Tibial artery (tissue), 4 donors: ENCODE data around the gene POLA1.

Experiments
- DNase-seq, 2 donors: peaks; one replicate each; pipeline ENCODE4 v3.0.0-alpha.2; 2019
- H3K27ac ChIP-seq, 2 donors: fragments of 200-600 bp; sonication (generic) in 1 of 2; 1 replicate in 1 of 2; 2 replicates in 1 of 2; pipeline ENCODE4 v1.5.1; 2018 to 2019; ENCODE audit warnings: mild to moderate bottlenecking in 1 of 2
- H3K27me3 ChIP-seq, 2 donors: fragments of 200-600 bp; sonication (generic) in 1 of 2; one replicate each; pipeline versions ENCODE4 v1.5.1 to v1.6.0; 2016 to 2019
- H3K36me3 ChIP-seq, 3 donors: fragments of 200-600 bp; sonication (generic) in 2 of 3; one replicate each; pipeline ENCODE4 v1.5.1; 2016 to 2019; ENCODE audit warnings: mild to moderate bottlenecking in 2 of 3
- H3K4me1 ChIP-seq, 4 donors: fragments of 200-600 bp; sonication (generic) in 2 of 4; 1 replicate in 3 of 4; 2 replicates in 1 of 4; pipeline ENCODE4 v1.5.1; 2016 to 2019
- H3K4me3 ChIP-seq, 2 donors: fragments of 200-600 bp; sonication (generic) in 1 of 2; 1 replicate in 1 of 2; 2 replicates in 1 of 2; pipeline ENCODE4 v1.5.1; 2018 to 2019; ENCODE audit warnings: mild to moderate bottlenecking in 2 of 2
- H3K9me3 ChIP-seq, 3 donors: fragments of 200-600 bp; sonication (generic) in 1 of 3; one replicate each; pipeline ENCODE4 v1.5.1; 2016 to 2019
- CTCF ChIP-seq, 2 experiments: fragments of 200-600 bp in 1 of 2; fragments of 450-650 bp in 1 of 2; IDR thresholded peaks; one replicate each; pipeline ENCODE4 v1.5.1; 2017 to 2019; ENCODE audit warnings: antibody characterized with exemption in 2 of 2, mild to moderate bottlenecking in 1 of 2, moderate library complexity in 1 of 2
- intact Hi-C: fragments of 100-400 bp; cut with DNase I; formaldehyde crosslinking; loops from one replicate; pipeline ENCODE4 v1.15.0; 2023; ENCODE audit warnings: low total_unique reads

The POLA1 gene

GRCh38 chrX:24702362-24703184, 8.9 kb downstream of the POLA1 start:
- Histone ChIP-seq H3K27ac (no peak overlapping the region), H3K4me3 (no peak overlapping the region), H3K4me1 (no peaks in the 10 kb centered on the region), H3K36me3 (peaks cover 0 to 12% (median 7%) of the 10 kb centered on the region in 3 donors), H3K27me3 (no peaks in the 10 kb centered on the region), H3K9me3 (no peaks in the 10 kb centered on the region)
- no peak for DNase-seq
- no peak for TF ChIP-seq CTCF (IDR thresholded peaks at IDR 0.05)
- intact Hi-C loops, result no loop called here

DNA sequence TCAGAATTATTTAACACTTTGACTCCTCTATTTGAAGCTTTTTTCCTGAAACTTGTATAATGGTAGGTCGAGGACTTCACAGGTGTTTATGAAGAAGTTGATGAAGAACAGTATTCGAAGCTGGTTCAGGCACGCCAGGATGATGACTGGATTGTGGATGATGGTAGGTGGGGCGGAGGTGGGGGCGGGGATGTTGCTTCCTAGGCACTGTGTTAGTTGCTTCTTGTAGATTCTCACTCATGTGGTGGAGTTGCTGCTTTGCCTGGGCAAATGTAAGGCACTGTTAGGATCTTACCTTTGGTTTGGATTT, 9.4 kb downstream of the POLA1 start:
- H3K27me3 ChIP-seq, result no peaks in the 10 kb centered on the region
- H3K4me1 ChIP-seq, result no peaks in the 10 kb centered on the region
- no peak overlapping the region for H3K27ac ChIP-seq
- intact Hi-C loops, result no loop called here
- H3K36me3 ChIP-seq, result peaks cover 0 to 12% (median 7%) of the 10 kb centered on the region in 3 donors
- no peak for DNase-seq
- H3K9me3 ChIP-seq, result no peaks in the 10 kb centered on the region
- no peak for TF ChIP-seq CTCF (IDR thresholded peaks at IDR 0.05)
- no peak overlapping the region for H3K4me3 ChIP-seq

DNA sequence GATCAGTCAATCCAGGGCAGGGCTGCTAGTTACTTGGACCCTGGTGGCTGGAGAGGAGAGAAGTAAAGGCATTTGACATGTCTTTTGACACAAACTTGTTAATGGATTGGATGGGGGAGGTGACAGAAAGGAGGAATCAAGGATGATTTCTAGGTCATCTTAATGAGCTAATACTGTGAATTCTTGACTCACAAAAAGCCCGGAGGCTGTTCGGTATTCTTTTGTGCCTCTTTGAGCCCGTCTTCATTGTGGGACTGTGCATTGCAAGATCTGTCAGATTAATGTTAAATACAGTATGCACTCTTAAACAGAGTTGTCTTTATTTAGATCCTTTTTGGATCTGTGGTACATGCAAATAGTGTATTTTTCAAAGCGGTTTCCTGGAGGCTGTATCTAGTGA, 25.1 kb downstream of the POLA1 start:
- Histone ChIP-seq H3K27ac (no peak overlapping the region), H3K36me3 (peaks cover 5 to 32% (median 22%) of the 10 kb centered on the region in 3 donors), H3K27me3 (no peaks in the 10 kb centered on the region), H3K4me1 (no peaks in the 10 kb centered on the region), H3K9me3 (no peaks in the 10 kb centered on the region), H3K4me3 (no peak overlapping the region)
- DNase-seq, result no peak
- no peak for TF ChIP-seq CTCF (IDR thresholded peaks at IDR 0.05)
- intact Hi-C loops, result no loop called here

DNA sequence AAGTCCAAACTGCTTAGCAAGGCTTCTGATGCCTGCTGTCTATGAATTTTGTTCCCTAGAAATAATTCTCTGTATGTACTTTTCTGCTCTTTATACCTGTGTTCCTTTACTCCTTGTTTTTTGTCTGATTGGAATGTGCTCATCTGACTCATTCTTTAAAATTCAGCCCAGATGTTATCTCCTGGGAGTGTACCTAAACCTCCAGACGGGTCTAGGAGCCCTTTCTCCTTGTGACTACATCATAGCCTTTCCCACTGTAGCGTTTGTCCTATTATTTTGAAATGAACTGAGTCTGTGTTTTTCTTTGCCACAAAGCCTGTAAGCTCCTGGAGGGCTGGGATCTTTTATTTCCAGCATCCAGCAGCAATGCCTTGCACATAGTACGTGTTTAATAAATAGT, 26.3 kb downstream of the POLA1 start:
- no peaks in the 10 kb centered on the region for H3K9me3 ChIP-seq
- no peak for DNase-seq
- no peak for TF ChIP-seq CTCF (IDR thresholded peaks at IDR 0.05)
- H3K36me3 ChIP-seq, result peaks cover 5 to 32% (median 22%) of the 10 kb centered on the region in 3 donors
- no peaks in the 10 kb centered on the region for H3K4me1 ChIP-seq
- H3K4me3 ChIP-seq, result no peak overlapping the region
- H3K27me3 ChIP-seq, result no peaks in the 10 kb centered on the region
- no peak overlapping the region for H3K27ac ChIP-seq
- intact Hi-C loops, result no loop called here

DNA sequence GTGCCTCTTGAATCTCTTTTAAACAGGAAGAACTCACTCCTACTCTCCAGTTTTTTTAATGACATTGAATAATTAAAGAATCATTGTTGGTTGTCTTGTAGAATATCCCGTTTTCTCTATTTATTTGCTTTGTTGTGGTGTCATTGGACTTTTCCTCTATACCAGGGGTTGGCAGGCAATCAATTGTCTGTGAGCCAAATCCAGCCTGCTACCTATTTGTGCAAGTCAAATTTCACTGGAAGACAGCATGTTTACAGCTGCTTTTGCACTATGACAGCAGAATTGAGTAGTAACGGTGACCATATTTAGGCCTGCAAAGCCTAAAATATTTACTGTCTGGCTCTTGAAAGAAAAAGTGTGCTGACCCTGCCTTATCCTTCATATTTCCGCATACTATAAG, 34.8 kb downstream of the POLA1 start:
- intact Hi-C loops, result no loop called here
- Histone ChIP-seq H3K4me3 (no peak overlapping the region), H3K27ac (no peak overlapping the region), H3K36me3 (peaks cover 0 to 10% (median 8%) of the 10 kb centered on the region in 3 donors), H3K27me3 (no peaks in the 10 kb centered on the region), H3K9me3 (no peaks in the 10 kb centered on the region), H3K4me1 (no peaks in the 10 kb centered on the region)
- no peak for TF ChIP-seq CTCF (IDR thresholded peaks at IDR 0.05)
- no peak for DNase-seq
